NT2/D1 (cell line): Measurements from ENCODE around the gene CLDN10.

Experiments used
- DNase-seq: peaks from one replicate; pipeline ENCODE4 v3.0.0-alpha.2; 2011; ENCODE audit warnings: low read depth, low spot score
- H3K27me3 ChIP-seq: 2 replicates; pipeline ENCODE4 v1.6.0; 2011; ENCODE audit warnings: mild to moderate bottlenecking; ENCODE audit not compliant: insufficient read length, insufficient read depth
- H3K36me3 ChIP-seq: 2 replicates; pipeline ENCODE4 v1.6.1; 2011; ENCODE audit warnings: mild to moderate bottlenecking, low read length, mixed read lengths; ENCODE audit not compliant: insufficient read depth, insufficient read length
- H3K4me1 ChIP-seq: 2 replicates; pipeline ENCODE4 v1.5.1; 2011; ENCODE audit not compliant: insufficient read depth, insufficient read length
- H3K4me3 ChIP-seq: 2 replicates; pipeline ENCODE4 v1.5.1; 2011; ENCODE audit warnings: low read depth; ENCODE audit not compliant: insufficient read length
- H3K9ac ChIP-seq: 2 replicates; pipeline ENCODE4 v1.6.0; 2011; ENCODE audit warnings: low read depth; ENCODE audit not compliant: insufficient read length
- H3K9me3 ChIP-seq: 2 replicates; pipeline ENCODE4 v1.5.1; 2011; ENCODE audit warnings: mild to moderate bottlenecking, low read length; ENCODE audit not compliant: insufficient read depth
- SUZ12 ChIP-seq: IDR thresholded peaks from 2 replicates; pipeline ENCODE4 v1.6.1; 2011; ENCODE audit not compliant: insufficient read length, insufficient read depth; ENCODE audit errors: extremely low read depth
- YY1 ChIP-seq: IDR thresholded peaks from 2 replicates; pipeline ENCODE4 v1.6.1; 2011; ENCODE audit not compliant: insufficient read length, insufficient read depth
- ZNF274 ChIP-seq: IDR thresholded peaks from 2 replicates; pipeline ENCODE4 v1.6.1; 2011; ENCODE audit warnings: mild to moderate bottlenecking, low read depth, low read length

Gene CLDN10

DNA sequence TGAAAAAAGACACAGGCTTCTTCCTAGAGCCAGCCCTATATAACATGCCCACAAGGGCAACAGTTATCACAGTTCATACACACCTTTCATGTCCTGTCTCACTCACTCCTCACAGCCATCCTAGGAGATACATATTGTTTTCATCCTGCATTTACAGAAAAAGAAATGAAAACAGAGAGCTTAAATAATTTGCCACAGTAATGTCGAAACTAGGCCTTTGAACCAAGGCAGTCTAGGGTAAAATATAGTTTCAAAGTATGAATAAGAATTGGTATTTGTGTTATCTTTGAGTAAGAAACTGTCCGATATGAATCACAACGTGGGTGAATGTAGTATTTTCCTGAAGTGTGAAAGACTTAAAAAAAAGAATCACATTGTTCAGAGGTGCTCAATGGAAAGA is 26.8 kb downstream of the CLDN10 start:
- no peak overlapping the region for H3K9ac ChIP-seq
- TF ChIP-seq SUZ12 (no peak), ZNF274 (no peak), YY1 (no peak)
- H3K4me1 ChIP-seq: no peaks in the 10 kb centered on the region
- peaks cover 65% of the 10 kb centered on the region for H3K36me3 ChIP-seq
- H3K4me3 ChIP-seq: no peak overlapping the region
- no peak for DNase-seq
- H3K9me3 ChIP-seq: no peaks in the 10 kb centered on the region
- H3K27me3 ChIP-seq: no peaks in the 10 kb centered on the region

DNA sequence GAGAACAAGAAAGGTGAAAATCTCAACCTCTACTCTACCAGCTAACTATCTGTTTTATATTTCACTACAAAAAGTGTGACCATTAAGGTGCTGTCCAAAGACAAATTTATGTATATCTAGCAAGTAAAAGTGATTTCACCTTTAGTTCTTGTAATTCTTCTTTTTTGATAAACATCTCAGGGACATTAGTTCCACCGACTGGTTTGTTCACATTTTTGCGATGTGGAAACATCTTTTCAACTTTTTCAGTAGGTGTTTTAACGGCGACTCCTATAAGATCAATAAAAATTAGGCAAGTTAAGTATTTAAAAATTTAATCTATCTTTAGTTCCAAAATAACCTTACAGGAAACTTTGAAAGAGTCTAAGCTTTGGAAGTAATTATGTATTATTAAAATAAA is 33.3 kb downstream of the CLDN10 start:
- H3K9me3 ChIP-seq: no peaks in the 10 kb centered on the region

DNA sequence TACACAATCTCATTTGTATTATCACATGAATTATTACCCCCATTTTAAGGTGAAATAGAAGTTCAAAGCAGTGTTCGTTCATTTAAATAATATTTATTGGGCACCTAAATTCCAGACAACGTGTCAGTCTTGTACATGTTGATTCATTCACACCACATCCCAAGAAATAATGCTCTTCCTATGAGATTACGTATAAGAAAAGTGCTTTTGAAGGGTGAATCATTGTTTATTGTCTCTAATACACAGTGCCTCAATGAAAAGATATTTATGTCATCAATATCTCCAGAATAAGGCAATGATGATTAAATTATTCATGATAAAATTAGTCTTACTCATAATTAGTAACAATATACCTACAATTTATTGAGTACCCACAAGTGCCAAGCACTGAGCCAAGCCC is 35.6 kb downstream of the CLDN10 start:
- Histone ChIP-seq H3K27me3 (no peaks in the 10 kb centered on the region), H3K4me3 (no peak overlapping the region), H3K9ac (no peak overlapping the region), H3K36me3 (peaks cover 80% of the 10 kb centered on the region), H3K9me3 (no peaks in the 10 kb centered on the region), H3K4me1 (no peaks in the 10 kb centered on the region)
- no peak for TF ChIP-seq SUZ12
- no peak for TF ChIP-seq ZNF274
- TF ChIP-seq YY1: no peak
- no peak for DNase-seq

More for the DNA sequence above, 33.3 kb downstream of the CLDN10 start:
- DNase-seq: no peak
- no peaks in the 10 kb centered on the region for H3K27me3 ChIP-seq
- TF ChIP-seq SUZ12: no peak
- no peak for TF ChIP-seq ZNF274
- no peak for TF ChIP-seq YY1
- H3K9ac ChIP-seq: no peak overlapping the region
- H3K4me1 ChIP-seq: no peaks in the 10 kb centered on the region
- peaks cover 92% of the 10 kb centered on the region for H3K36me3 ChIP-seq
- H3K4me3 ChIP-seq: no peak overlapping the region

DNA sequence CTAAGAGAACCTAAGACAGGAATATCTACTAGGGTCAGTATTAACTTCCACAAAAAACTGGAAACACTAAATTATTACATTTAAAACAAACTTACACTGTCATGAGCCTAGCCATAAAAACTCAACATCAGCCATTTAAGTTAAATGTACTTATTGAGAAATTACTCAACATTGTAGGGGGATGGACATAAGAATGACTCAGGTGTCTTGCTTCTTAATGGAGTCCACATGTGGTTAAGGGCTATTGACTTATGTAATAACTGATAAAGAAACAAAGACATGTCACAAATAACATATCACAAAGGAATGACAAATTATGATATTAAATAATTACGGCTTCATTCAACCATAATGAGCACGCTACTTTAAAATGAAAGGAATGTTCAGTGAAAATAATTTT is 36.2 kb downstream of the CLDN10 start:
- Histone ChIP-seq H3K36me3 (peaks cover 80% of the 10 kb centered on the region), H3K4me1 (no peaks in the 10 kb centered on the region), H3K9ac (no peak overlapping the region), H3K27me3 (no peaks in the 10 kb centered on the region), H3K9me3 (no peaks in the 10 kb centered on the region), H3K4me3 (no peak overlapping the region)
- TF ChIP-seq YY1 (no peak), ZNF274 (no peak), SUZ12 (no peak)
- no peak for DNase-seq

DNA sequence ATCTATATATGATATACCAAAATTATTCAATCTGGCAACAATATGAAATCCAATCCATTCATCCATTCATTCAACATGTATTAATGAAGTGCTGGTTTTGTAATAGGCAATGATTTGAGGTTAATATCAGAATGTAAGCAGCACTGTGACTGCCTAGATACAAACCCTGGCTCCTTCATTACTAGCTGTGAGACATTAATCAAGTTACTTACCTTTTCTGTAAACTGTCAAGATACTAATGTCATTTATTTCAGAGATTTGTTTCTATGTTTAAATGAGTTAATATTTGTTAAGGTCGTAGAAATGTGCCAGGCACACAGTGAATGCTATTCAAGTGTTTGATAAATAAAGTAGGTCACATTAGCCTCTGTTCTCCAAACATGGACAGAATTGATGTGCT is 40.9 kb downstream of the CLDN10 start:
- H3K27me3 ChIP-seq: no peaks in the 10 kb centered on the region
- H3K36me3 ChIP-seq: peaks cover 57% of the 10 kb centered on the region
- no peaks in the 10 kb centered on the region for H3K9me3 ChIP-seq
- no peaks in the 10 kb centered on the region for H3K4me1 ChIP-seq
- TF ChIP-seq SUZ12: no peak
- no peak for TF ChIP-seq YY1
- no peak for TF ChIP-seq ZNF274
- DNase-seq: no peak
- no peak overlapping the region for H3K4me3 ChIP-seq
- H3K9ac ChIP-seq: no peak overlapping the region

DNA sequence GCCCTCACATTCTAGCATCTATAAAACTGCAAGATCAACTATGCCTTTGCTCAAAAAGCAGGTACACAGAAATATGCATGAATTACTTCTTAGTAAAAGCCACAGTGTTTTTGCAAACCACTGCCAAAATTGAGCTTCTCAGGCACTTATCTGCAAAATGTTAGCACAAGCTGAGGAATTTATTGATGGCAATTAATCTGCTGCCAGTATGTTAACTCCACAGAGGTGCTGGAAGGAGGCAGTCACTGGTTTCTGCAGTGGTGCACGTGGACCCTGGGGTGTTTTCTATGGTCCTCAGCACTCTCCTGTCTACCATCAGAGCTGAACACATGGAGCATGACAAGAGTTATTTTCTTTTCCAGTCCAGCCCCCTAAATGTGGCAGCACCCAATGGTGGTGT is 44.2 kb downstream of the CLDN10 start:
- DNase-seq: no peak
- Histone ChIP-seq H3K36me3 (peaks cover 63% of the 10 kb centered on the region), H3K27me3 (no peaks in the 10 kb centered on the region), H3K9ac (no peak overlapping the region), H3K4me1 (no peaks in the 10 kb centered on the region), H3K9me3 (no peaks in the 10 kb centered on the region), H3K4me3 (no peak overlapping the region)
- TF ChIP-seq SUZ12 (no peak), YY1 (no peak), ZNF274 (no peak)

DNA sequence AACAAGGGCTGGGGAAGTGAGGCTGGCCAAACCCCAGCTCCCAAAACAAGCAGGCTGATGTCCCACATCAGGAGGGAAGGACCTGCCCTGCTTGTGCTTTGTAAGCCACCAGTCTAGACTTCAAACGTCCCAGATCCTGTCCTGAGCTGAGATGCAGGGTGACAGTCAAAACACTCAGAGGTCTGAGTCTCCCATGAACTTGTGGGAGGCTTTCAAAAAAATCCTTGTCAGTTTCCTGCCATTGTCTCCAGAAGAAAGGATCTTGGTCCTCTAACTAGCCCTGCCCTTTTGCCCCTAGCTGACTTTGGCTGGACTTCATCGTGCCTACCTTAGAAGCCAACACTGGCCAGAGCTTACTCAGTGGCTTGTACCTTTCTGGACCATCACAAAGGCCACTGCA is 48.7 kb downstream of the CLDN10 start:
- H3K4me3 ChIP-seq: no peak overlapping the region
- DNase-seq: no peak
- no peak overlapping the region for H3K9ac ChIP-seq
- TF ChIP-seq SUZ12: no peak
- TF ChIP-seq ZNF274: no peak
- no peak for TF ChIP-seq YY1
- no peaks in the 10 kb centered on the region for H3K27me3 ChIP-seq
- H3K36me3 ChIP-seq: peaks cover 84% of the 10 kb centered on the region
- H3K9me3 ChIP-seq: no peaks in the 10 kb centered on the region
- H3K4me1 ChIP-seq: no peaks in the 10 kb centered on the region

DNA sequence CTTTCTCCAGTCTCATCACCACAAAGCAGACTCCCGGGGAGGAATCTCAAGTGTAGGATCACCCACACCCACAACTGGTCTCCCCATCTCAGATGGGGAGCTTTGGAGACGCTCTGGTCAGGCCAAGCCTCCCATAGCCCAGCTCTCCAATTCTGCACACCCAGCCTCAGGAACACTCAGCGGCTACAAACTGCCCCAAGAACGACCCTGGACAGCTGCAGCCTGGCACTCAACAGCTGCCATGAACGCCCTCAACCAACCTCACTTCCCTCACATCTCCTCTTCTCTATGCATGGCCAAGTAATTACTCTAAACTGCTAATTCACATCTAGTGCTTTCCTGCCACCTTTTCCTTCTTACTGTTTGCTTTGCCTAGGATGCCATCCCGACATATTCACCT is 49.4 kb downstream of the CLDN10 start:
- DNase-seq: no peak
- Histone ChIP-seq H3K4me3 (no peak overlapping the region), H3K27me3 (no peaks in the 10 kb centered on the region), H3K9ac (no peak overlapping the region), H3K4me1 (no peaks in the 10 kb centered on the region), H3K36me3 (peaks cover 86% of the 10 kb centered on the region), H3K9me3 (no peaks in the 10 kb centered on the region)
- TF ChIP-seq YY1 (no peak), ZNF274 (no peak), SUZ12 (no peak)
